Measurements from ENCODE around the gene PCNX3.

PCNX3 gene

DNA sequence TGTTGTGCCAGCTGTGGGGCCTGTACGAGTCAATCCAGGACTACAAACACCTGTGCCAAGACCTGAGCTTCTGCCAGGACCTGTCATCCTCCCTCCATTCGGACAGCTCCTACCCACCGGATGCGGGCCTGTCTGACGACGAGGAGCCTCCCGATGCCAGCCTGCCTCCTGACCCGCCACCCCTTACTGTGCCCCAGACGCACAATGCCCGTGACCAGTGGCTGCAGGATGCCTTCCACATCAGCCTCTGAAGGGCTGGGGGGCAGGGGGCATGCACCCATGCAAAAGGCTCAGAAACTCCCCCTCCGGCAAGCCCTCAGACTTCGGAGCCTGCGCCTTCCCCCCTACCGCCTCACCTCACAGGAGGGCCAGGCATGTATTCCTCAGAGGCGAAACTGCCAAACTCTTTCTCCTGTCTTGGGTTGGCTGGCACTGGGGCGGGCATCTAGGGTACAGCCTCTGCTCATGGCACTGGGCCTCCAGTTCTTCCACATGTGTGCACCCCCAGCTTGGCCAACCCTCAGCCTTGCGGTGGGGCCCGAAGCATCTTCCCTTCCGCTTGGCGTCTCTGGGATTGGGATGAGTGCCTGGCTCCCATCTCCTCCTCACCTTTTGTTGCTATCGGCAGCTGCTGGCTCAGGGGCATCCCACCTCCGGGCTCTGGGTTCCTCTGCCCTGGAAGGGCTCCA, 42.0 kb upstream of the PCNX3 start:
- peak overlapping the region; percentile 98 for H3K27ac ChIP-seq
- TF ChIP-seq CTCF (conservative IDR thresholded peaks at IDR 0.05): no peak

DNA sequence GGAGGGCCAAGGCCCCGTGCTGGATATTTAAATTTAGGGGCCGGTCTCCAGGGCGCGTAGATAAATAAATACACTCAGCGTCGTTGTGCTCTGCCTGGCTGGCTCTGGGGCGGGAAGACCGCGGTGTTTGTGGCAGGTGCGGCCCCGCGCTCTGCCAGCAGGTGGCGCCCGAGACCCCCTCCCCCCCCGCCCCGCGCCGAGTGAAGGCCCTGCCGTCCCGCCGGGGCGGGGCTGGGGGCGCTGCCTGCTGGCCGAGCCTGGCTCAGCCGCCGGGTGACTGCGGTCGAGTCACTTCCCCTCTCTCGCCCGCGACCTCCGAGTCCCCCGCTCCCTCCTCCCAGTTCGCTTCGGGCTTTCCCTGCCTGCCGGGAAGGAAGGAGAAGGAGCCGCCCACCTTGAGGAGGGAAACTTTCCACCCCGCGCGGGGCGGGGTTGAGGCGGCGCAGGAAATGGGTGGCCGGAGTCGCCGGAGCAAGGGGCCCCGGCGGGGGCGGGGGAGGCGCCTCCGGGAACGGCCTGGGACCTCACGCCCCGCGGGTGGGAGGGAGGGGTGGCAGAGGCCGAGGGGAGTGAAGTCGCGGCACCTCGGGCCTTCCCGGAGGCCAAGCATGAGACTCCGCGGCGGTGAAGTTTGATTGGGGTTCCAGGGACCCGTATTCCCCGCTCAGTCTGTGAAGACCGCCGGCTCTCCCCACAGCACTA, 41.3 kb upstream of the PCNX3 start:
- peak; percentile 100 for TF ChIP-seq CTCF (conservative IDR thresholded peaks at IDR 0.05)
- H3K27ac ChIP-seq: peak overlapping the region; percentile 98

DNA sequence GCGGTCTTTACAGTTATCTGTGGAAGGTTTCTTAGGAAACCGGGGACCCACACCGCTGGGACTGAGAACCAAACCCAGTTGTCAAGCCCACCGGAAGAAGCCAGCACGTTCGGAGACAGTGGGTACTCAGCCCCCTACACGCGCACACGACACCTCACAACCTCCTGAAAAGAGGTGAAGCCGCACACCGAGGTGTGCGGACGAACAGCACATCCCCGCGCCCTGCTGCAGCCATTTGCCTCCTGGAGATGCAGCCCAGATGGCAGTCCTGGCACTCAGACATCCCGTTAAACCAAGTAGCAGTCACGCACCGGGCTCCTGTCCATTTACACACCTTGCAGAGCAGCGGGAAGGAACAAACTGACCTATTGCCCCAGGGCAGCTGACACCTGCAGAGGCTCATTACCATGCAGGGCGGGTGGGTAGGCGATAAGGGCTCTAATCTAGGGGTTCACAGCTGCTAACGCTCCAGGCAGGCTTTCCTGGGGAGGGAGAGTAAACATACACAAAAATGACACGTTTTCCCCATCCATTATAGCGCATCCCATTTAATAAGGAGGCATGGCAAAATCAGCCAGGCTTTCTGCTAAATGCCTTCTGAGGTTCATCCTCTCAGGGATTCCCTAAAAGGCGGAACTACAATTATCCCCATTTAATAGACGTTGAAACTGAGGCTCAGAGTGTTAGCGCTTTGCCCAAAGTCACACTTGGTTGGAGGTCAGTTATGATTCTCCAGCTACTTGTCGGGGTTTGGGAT, 40.6 kb upstream of the PCNX3 start:
- peak overlapping the region; percentile 98 for H3K27ac ChIP-seq
- no peak for TF ChIP-seq CTCF (conservative IDR thresholded peaks at IDR 0.05)

DNA sequence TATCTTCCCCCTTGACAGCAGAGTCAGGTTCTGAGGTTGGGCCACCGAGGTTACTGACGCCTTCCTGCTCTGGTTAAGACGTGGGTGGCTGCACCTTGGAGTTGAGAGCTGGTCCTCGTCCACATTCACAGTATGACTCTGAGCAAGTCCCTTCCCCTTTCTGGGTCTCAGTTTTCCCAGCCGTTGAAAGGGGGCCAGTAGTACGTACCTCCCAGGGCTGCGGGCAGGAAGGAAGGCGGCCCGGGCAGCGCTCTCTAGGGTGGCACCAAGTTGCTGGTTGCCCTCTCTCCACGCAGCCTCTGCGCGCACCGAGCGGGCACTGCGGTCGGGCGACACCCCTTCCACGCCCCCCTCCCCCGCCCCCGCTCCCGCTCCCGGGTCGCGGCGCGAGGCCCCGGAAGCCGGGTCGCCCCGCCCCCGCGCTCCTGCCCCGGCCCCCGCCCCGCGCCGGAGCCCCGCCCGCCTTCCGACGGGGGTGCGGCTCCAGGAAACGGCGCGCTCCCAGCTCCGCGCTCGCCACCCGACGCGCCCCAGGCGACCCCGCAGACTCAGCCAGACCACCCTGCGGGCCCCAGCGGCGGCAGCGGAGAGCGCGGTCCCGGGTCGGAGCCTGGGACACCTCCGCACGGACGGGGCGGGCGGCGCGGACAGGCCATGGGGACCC, 39.9 kb upstream of the PCNX3 start, which contains the start of gene EHBP1L1:
Gene EHBP1L1, plus strand, starts transcription at position 486 of the 664 bp plus-strand sequence. CDS start 250 bp downstream, outside the sequence.
- no peak for TF ChIP-seq CTCF (conservative IDR thresholded peaks at IDR 0.05)
- peak within 1 kb of the TSS; percentile 98 for H3K27ac ChIP-seq

DNA sequence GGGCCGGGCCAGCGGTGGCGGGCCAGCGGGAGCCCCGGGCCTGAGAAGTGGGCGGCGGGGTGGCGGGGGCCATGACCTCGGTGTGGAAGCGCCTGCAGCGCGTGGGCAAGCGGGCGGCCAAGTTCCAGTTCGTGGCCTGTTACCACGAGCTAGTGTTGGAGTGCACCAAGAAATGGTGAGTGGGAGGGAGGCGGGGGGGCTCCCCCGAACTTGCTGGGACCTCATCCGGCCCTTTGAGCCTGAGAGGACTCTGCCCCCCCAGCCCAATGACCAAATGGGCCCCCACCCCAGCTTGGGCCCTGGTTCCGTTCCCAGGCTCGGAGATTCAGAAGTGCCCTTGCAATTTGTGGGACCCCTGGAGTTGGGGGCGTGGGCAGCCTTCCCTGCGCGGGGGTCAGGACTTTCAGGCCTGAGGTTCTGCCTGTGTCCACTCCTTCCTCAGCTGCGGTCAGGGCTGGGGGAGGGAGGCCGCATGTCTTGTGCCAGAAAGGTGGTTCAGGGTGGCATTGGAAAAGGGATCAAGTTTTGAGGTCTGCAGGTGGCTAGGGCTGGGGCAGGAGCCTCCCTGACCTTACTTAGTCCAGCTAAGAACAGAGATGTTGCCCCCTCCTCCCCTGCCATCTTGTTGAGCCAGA, 39.2 kb upstream of the PCNX3 start:
- peak overlapping the region; percentile 98 for H3K27ac ChIP-seq

More for the DNA sequence above, 39.2 kb upstream of the PCNX3 start:
- no peak for TF ChIP-seq CTCF (conservative IDR thresholded peaks at IDR 0.05)

All from VCaP (cell line).